ENCODE data around the gene ANKRD1. TPM values are rescaled to one million over a fixed set of nuclear protein-coding genes. Genes with fewer than 3 reads are reported as not detected.
A peak's percentile ranks its signal among the peaks of the same experiment; 100 is the strongest.

ANKRD1 gene

DNA sequence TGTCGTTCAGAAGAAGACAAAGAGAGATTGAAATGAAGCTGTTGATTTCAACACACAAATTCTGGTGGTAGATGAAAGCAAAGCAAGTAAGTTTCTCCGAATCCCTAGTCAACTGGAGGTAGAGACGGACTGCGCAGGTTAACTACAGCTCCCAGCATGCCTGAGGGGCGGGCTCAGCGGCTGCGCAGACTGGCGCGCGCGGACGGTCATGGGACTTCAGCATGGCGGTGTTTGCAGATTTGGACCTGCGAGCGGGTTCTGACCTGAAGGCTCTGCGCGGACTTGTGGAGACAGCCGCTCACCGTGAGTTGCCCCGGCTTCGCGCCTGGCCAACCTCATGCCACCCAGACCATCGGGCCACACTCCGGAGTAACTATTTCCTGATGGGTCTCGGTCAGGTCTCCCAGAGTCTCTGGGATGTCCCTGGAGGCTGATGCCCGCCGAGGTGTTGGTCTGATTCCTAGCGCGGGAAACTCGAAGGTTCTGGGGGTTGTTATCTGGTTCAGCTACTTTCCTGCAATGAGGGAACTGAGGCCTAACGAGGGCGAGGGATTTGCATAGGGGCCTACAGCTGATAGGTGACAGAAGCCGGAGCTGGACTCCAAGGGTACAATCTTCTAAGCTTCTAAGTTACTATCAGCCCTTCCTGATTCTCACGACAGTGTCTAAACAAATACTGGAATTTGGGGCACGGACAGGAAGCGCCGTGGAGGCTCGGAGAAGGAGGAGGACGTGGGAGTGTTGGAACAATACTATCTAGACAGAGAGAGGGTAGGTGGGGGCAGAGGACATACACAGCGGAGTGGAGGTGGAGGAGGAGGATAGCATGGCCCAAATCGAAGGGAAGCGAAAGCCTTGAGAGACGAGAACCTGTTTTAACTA is 48.9 kb downstream of the ANKRD1 start, which contains the start of gene RPP30:
TSS of gene RPP30 (plus strand) at position 209 of the 882 bp plus-strand sequence. CDS start at position 222, 13 bp downstream.
- H3K27me3 ChIP-seq (ENCODE audit: control insufficient read depth, insufficient read depth, low read length) = peaks cover 9% of the 10 kb centered on the region
- H3K9ac ChIP-seq (ENCODE audit: low read depth, low read length) = peak within 1 kb of the TSS; percentile 87
- H3K4me3 ChIP-seq (ENCODE audit: low read length) = peak within 1 kb of the TSS; percentile 91
- peak within 1 kb of the TSS; percentile 95 for H3K4me2 ChIP-seq (ENCODE audit: low read length)
- no peaks in the 10 kb centered on the region for H3K9me3 ChIP-seq (replicated peaks; ENCODE audit: low read length)
- H3K36me3 ChIP-seq (ENCODE audit: insufficient read depth, low read length) = peaks cover 14% of the 10 kb centered on the region
- H3K4me1 ChIP-seq (ENCODE audit: control insufficient read depth, insufficient read depth, low read length) = peaks cover 6% of the 10 kb centered on the region

DNA sequence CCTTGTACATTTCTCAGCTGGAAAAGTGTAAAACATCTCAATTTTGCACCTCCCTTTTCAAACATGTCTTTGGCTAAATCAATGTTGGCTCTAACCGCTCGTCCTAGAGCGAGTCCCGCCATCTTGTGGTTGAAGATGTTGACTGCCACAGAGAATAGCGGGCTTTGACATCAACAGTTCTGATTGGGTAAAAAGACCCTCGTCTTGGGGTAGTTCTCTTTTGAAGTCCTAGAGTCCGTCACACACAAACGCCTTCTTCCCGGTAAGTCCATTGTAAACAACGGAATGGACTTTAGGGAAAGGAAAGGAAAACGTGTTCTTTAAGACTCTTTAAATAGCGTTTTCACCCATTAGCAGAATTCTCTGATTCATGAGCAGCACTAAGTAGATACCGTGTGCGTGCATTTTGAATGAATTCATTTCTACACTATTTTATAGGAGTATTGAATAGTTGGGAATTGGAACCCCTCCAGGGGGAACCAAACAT is 49.6 kb downstream of the ANKRD1 start:
- Histone ChIP-seq H3K4me2 (ENCODE audit: low read length) (peak overlapping the region; percentile 95), H3K4me3 (ENCODE audit: low read length) (peak overlapping the region; percentile 91), H3K4me1 (ENCODE audit: control insufficient read depth, insufficient read depth, low read length) (peaks cover 6% of the 10 kb centered on the region), H3K36me3 (ENCODE audit: insufficient read depth, low read length) (peaks cover 9% of the 10 kb centered on the region), H3K27me3 (ENCODE audit: control insufficient read depth, insufficient read depth, low read length) (peaks cover 16% of the 10 kb centered on the region), H3K9ac (ENCODE audit: low read depth, low read length) (peak overlapping the region; percentile 87), H3K9me3 (replicated peaks; ENCODE audit: low read length) (no peaks in the 10 kb centered on the region)

DNA sequence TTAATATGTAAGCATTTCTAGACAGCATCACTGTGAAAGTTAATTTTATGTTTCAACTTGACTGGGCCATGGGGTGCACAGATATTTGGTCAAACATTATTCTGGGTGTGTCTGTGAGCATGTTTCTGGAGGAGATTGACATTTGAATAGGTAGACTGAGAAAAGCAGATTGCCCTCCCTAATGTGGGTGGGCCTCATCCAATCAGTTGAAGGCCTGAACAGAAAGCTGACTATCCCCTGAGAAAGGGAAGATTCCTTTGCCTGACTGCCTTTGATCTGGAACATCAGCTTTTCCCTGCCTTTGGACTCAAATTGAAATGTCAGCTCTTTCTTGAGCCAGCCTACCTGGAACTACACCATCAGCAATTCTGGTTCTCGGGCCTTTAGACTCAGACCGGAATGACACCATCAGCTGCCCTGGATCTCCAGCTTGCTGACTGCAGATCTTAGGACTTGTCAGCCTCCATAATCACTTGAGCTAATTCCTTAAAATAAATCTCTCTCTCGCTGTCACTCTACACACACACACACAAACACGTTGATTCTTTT is 54.8 kb downstream of the ANKRD1 start:
- H3K4me1 ChIP-seq (ENCODE audit: control insufficient read depth, insufficient read depth, low read length) = no peaks in the 10 kb centered on the region
- peaks cover 24% of the 10 kb centered on the region for H3K27me3 ChIP-seq (ENCODE audit: control insufficient read depth, insufficient read depth, low read length)
- H3K9ac ChIP-seq (ENCODE audit: low read depth, low read length) = no peak overlapping the region
- H3K4me3 ChIP-seq (ENCODE audit: low read length) = no peak overlapping the region
- H3K9me3 ChIP-seq (replicated peaks; ENCODE audit: low read length) = no peaks in the 10 kb centered on the region
- H3K4me2 ChIP-seq (ENCODE audit: low read length) = no peak overlapping the region
- no peaks in the 10 kb centered on the region for H3K36me3 ChIP-seq (ENCODE audit: insufficient read depth, low read length)

DNA sequence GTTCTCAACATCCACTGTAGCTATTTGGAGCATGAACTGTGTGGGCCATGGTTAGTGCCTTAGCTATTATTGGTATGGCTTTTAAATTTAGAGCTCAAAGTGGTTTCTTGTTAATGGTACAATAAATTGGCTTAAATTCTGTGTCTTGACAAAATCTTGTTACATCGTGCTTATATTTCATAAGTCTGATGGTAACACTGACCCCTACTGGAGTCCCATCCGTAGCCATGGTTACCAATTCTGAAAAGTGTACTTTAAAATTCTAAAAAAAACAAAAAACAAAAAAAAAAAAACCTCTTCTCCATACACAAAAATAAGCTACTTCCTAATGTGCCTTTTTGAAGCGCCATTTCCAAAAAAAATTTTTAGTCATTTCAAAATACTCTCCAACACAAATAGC is 55.5 kb downstream of the ANKRD1 start:
- peaks cover 24% of the 10 kb centered on the region for H3K27me3 ChIP-seq (ENCODE audit: control insufficient read depth, insufficient read depth, low read length)
- no peak overlapping the region for H3K4me3 ChIP-seq (ENCODE audit: low read length)
- no peaks in the 10 kb centered on the region for H3K36me3 ChIP-seq (ENCODE audit: insufficient read depth, low read length)
- H3K4me1 ChIP-seq (ENCODE audit: control insufficient read depth, insufficient read depth, low read length) = no peaks in the 10 kb centered on the region
- no peak overlapping the region for H3K9ac ChIP-seq (ENCODE audit: low read depth, low read length)
- H3K4me2 ChIP-seq (ENCODE audit: low read length) = no peak overlapping the region
- H3K9me3 ChIP-seq (replicated peaks; ENCODE audit: low read length) = no peaks in the 10 kb centered on the region

GRCh38 chr10:90862908-90863514 is 57.9 kb downstream of the ANKRD1 start:
- Histone ChIP-seq H3K4me2 (ENCODE audit: low read length) (no peak overlapping the region), H3K4me1 (ENCODE audit: control insufficient read depth, insufficient read depth, low read length) (peaks cover 23% of the 10 kb centered on the region), H3K27me3 (ENCODE audit: control insufficient read depth, insufficient read depth, low read length) (peaks cover 24% of the 10 kb centered on the region), H3K9ac (ENCODE audit: low read depth, low read length) (no peak overlapping the region), H3K9me3 (replicated peaks; ENCODE audit: low read length) (no peaks in the 10 kb centered on the region), H3K4me3 (ENCODE audit: low read length) (no peak overlapping the region), H3K36me3 (ENCODE audit: insufficient read depth, low read length) (no peaks in the 10 kb centered on the region)

Small RNA genes lying within 50 kb of the gene (small RNA-seq; reads per million reads assigned to genes)
- gene RF00019 (not detected), gene RNU6-740P (not detected)

Data from skeletal muscle satellite cell (primary cell).